CMK (cell line): ENCODE results near the gene PGP.

ENCODE experiments used
- DNase-seq: peaks from one replicate; pipeline ENCODE4 v3.0.0-alpha.2; 2010; ENCODE audit warnings: low read depth

PGP gene

DNA sequence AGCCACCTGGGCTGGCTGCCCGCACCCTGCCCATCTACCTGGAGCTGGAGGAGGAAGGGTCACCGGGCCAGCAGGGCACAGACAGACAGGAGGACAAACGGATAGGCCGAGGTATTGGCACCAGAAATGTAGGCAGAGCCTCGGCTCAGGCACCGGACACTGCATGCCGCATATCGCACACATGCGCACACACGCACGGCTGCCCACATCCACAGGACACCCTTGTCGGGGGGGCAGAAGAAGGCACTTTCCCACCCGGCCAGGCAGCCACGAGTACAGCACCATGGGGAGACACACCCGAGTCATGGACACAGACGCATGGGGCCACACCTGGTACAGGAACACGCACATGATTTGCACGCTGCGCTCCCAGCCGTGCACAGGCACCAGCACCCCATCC lies 32.7 kb downstream of the PGP start:
- no peak for DNase-seq

DNA sequence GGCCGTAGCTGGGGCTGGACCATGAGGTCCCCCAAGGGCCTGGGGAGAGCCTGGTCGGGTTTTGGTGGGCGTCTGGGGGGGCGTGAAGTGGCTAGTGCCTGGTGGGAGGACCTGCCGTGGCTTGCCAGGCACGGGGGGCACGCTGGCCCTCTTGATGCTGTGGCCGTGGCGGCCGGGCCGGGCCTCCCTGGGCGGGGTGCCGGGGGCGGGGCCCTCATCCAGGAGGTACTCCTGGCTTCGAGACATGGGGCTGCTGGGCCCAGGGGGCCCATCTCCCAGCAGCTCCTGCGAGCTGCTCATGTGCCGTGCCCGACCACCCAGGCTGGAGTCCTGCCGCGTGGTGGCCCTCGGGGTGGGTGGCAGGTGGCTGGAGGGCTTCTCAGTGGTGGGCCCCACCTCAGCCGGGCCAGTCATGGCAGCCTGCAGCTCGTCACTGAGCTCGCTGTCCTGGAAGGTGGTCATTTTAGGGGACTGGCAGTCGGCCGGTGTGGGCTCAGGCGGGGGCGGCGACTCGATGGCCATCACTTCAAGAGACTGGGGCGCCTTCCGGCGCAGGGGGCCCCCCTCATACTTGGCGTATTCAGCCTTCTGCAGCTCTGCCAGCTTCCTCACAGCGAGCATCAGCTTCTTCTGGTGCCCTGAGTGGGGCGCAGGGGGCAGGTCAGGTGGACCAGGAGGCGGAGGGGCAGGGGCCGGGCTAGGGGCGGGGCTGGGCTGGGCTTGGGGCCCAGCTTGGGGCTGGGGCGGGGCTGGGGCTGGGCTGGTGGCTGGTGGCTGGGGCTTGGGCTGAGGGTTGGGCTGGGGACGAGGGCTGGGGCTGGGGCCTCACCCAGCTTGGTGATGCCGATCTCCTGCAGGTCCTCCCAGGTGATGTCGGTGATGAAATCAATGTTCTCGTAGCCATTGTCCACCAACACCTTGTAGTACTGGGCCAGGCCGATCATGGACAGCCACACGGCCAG lies 33.4 kb downstream of the PGP start:
- DNase-seq, result no peak

DNA sequence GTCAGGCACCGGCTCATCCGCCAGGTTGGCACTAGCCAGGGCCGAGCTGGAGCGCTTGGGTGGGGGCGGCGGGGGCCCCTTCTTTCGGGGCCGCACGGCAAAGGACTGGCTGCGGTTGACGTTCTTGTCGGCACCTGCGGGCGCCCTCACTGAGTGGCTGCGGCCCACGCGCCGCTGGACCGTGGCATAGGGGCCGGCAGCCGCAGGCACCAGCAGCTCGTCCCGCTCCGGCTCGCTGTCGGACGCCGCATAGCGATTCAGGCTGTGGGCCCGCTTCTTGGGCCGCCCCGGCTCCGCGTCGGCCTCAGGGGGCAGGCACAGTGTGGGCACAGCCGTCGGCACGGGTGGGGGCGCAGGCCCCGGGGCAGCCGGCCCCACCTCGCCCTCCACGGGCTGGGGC lies 34.2 kb downstream of the PGP start:
- no peak for DNase-seq

DNA sequence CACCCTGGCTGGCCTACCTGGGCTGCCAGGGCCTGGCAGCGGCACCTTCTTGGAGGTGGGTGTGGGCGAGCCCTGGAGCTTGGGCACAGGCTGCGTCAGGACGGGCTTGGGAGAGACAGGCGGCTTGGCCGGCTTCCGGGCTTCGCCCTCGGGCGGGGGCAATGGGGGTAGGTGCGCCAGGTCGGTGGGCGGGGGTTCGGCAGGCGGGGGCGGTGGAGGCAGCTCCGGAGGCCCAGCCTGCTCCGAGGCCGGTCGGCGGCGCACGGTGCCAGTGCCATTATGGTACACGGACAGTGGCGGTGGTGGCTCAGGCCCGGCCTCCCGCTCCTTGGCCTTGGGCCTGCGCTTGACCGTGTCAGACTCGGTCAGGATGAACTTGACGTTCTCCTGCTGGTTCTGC lies 35.1 kb downstream of the PGP start:
- no peak for DNase-seq

DNA sequence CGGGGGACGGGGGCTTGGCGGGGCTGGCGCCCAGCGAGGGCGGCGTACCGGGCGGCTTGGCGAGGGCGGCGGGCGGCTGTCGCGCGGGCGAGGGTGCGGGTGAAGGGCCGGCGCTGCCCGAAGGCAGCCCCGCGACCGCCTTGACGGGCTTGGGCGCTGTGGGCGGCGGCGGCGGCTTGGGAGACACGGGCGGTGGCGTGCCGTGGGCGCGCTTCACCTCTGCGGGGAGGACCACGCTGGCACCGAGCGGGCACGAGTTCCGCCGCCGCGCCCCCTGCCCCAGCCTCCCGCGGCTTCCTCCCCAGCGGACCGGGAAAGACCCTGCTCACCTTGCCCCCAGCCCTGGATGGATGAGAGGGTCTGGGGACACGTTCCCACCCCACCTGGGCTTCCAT lies 35.5 kb downstream of the PGP start:
- DNase-seq, result no peak

DNA sequence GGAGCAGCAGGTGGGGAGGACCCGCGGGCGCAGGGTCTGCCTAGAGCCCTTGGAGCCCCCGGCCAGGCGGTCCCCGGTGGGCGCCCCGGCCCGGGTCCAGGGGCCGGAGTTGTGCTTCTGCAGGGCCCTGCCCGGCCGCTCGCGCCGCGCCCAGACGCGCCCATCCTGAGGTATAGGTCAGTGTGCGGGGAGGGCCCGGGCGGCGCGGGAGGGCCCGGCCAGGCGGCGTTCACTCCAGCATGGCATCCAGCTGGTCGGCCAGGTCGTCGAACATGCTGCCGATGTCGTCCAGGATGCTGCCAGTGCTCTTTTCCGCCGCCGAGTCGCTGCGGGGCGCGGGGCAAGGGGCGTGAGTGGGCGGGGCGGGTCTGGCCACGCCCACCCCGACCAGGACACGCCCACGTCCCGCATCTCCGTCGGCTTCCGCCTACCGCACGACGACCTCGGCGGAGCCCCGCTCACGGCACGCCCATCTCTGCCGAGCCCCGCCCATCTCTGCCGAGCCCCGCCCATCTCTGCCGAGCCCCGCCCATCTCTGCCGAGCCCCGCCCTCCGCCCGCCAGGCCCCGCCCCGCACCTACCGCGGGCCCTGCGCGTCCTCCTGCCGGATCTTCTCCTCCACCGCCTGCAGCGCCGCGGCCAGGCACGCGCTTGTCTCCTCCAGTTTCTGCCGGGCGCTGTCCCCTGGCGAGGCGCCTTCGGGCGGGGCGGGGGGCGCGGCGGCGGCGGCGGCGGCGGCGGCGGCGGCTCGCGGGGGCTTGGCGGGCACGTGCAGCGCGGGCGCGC lies 36.1 kb downstream of the PGP start:
- no peak for DNase-seq

DNA sequence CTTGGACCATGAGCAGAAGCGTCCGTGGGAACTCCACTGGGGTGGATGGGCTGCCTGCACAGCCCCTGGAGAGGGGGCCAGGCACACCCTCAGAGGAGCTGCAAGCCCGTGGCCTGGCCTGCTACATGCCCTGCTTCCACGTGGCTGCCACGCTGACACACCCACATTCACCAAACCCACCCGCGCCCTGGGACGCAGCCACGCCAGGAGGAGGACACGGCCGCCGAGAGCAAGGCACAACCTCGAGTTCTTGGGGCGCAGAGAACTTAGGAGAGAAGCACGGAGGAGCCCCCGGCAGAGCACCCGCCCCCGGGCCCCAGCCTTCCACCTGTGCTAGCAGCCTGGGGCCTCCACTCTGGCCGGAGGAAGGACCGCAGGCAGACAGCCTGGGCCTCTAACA lies 37.1 kb downstream of the PGP start:
- no peak for DNase-seq

DNA sequence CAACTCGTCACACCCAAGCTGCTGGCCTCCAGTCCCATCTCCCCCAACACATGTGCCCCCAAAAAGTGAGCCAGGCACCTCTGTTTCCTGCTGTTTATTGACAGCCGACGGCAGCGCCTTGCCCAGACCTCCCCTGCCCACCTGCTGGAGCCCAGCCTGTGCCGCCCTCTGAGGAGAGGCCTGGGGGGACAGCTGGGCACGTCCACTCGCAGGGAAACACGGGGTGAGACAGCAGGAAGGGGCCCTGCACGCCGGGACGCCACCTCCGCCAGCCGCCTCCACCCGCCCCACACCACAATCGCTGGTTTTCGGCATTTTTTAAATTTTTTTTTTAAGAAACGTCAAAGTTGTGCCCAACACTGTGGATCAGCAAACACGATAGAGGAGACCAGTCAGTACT lies 37.5 kb downstream of the PGP start:
- DNase-seq, result no peak

DNA sequence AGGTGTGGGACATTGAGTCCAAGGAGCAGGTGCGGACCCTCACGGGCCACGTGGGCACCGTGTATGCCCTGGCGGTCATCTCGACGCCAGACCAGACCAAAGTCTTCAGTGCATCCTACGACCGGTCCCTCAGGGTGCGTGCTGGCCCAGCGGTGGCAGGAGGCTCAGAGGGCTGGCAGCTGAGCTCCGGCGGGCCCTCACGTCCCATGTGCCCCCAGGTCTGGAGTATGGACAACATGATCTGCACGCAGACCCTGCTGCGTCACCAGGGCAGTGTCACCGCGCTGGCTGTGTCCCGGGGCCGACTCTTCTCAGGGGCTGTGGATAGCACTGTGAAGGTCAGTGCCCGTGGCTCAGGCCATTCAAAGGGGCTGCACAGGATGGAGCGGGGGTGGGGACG lies 38.6 kb downstream of the PGP start:
- no peak for DNase-seq

DNA sequence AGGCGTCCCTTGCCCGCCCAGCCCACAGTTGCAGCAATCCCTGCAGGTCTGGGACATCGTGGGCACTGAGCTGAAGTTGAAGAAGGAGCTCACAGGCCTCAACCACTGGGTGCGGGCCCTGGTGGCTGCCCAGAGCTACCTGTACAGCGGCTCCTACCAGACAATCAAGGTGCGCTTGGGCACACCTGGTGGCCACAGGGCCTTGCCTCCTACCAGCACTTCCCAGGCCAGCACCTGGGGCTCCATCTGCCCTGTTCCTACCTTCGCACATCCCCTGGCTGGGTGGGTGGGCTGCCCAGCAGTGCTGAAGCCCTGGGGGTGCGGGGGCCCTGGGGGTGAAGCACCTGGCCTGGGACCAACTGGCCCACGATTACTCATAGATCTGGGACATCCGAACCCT lies 39.2 kb downstream of the PGP start:
- DNase-seq, result no peak

DNA sequence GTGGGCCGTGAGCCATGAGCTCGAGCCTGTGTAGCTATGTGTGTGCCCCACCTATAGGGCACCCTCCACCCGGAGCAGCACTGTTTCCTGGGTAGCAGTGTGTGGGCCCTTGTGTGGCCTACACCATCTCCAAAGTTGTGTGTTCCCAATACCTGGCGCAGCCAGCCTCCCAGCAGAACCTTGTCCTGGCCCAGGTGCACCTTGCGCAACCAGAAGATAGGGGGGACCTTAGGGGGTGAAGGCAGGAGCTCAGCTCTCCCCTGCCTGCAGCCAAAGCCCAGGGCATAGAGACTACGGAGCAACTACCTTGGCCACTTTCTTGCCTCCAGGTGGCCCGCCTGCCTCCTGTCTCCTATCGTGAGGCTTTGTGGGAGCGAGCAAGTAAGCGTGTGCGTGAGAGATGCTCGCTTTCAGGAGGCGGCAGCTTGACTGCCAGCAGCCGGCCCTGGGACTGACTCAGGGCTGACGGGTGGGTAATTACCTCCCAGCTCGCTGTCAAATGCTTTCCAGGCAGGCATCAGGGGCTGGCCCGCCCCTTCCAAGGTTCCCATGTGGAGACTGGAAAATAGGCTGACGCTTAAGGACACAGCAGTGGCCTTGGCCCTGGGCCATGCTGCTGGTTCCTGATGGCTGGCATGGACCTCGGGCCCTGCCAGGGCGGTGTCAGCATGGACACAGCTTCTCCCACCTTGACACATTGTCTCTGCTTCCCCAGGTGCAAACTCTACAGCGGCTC lies 40.1 kb downstream of the PGP start:
- no peak for DNase-seq

DNA sequence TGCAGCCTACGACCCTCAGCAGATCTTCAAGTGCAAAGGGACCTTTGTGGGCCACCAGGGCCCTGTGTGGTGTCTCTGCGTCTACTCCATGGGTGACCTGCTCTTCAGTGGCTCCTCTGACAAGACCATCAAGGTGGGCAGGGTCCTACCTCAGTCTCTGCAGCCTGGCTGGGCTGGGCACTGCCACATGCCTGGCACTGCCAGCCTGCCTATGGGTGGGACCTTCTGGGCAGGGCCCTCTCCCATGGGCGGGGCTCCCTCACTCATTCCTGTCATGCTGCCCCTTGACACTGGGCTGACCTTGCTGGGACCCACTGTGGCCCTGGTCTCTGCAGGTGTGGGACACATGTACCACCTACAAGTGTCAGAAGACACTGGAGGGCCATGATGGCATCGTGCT lies 40.7 kb downstream of the PGP start:
- no peak for DNase-seq

DNA sequence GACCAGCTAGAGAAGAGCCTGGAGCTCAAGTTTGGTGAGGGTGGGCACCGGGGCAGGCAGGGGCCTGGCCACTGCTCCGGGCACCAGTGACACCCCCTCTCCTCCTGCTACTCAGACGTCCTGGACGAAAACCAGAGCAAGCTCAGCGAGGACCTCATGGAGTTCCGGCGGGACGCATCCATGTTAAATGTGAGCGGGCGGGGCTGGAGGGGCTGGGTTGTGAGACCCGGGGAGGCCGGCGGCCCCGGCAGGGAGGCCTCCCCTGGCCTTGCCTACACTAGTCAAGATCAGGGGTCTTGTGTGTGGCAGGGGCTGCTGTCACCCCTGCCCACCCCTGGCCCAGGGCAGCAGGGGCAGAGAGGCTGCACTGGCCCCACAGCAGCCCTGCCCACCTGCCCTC lies 41.3 kb downstream of the PGP start:
- DNase-seq, result no peak

DNA sequence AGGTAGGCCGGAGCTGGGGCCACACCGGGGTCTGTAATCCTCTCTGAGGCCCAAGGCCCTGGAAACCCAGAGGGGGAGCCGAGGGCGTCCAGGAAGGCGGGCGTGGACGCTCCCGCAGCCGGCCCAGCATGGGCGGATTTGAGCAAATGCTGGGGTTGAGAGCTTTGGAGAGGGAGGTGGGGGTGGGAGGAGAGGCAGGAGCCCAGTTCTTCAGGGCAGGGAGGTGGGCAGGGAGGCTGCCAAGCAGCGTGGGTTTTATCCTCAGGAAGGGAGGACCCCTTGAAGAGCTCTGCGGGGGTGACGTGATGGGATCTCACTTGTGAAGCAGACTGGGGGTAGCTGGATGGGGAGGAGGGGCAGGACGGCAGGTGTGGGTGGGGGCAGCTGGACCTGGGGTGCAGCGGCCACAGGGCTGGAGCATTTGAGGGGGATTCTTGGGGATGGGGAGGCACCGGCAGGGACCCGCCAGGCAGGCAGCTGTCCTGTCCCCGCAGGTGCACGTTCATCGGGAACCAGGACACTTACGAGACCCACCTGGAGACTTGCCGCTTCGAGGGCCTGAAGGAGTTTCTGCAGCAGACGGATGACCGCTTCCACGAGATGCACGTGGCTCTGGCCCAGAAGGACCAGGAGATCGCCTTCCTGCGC lies 41.8 kb downstream of the PGP start:
- DNase-seq, result no peak

DNA sequence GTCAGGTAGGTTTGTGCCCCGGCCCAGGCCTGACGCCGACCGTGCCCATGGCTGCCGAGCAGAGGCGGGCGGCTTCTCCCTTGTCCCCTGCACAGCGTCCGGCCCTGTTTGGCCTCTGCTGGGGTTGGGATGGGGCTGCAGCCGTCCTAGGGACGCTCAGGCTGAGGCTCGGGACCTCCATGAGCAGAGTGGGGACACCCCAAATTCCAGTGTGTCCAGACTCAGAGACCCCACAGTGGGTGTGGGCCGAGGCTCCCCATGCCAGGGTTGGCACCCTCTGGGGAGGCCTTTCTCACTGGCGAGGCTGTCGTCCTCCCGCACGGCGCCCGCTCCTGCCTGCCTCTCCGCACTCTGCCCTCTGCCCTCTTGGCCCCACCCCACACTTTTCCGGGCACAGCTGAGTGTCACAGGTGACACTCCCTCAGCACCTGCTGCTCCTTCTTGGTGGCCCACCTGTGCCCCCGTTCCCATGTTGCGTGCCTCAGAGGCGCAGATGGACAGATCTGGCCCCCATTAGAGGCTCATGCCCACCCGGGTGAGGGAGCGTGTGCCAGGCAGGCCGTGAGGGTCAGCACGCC lies 43.0 kb downstream of the PGP start:
- DNase-seq, result no peak

DNA sequence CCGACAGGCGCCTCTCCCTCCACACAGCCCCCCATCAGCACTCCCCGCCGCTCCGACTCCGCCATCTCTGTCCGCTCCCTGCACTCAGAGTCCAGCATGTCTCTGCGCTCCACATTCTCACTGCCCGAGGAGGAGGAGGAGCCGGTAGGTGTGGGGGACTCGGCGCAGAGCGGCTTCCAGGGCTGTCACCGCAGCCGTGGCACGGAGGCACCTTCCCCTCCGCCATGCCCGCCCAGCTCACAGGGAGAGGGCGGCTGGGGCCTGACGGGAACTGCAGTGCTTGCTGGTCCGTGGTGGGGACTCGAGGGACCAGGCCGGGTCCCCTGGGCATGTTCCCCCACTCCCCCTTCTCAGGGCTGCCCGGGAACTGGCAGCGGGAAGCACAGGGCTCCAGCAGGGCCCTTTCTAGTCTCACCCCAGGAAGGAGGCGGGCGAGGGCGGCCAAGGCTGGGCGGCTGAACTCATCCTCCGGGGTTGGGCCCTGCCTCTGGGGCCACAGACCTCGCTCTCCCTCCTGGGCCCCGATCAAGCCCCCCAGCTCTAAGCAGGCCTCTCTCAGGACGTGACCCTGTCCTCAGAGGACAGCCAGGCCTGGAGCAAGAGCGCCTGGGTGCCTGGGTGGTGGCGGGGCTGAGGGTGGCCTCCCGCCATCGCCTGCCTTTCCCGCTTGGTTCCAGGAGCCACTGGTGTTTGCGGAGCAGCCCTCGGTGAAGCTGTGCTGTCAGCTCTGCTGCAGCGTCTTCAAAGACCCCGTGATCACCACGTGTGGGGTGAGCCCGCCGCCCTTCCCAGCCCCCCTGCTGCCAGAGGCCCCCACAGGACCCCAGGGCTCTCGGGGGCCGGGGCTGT lies 43.8 kb downstream of the PGP start:
- no peak for DNase-seq

DNA sequence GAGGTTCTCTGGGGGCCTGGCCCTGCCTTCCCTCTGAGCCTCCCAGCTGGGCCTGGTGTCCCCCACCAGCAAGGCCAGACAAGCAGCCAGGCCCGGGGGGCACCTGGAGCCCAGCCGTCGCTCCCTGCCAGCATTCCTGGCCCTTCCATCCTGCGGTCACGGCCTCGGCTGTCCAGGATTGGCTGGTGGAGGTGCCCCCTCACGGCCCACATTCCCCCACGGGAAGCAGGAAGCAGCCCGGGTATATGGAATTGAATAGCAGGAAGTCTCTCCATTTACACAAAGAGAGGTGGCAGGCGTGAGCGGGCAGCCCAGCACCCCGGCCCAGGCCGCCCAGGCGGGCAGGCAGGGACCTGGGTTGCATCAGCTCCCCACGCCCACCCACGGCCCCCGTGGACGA lies 44.6 kb downstream of the PGP start:
- DNase-seq, result no peak

DNA sequence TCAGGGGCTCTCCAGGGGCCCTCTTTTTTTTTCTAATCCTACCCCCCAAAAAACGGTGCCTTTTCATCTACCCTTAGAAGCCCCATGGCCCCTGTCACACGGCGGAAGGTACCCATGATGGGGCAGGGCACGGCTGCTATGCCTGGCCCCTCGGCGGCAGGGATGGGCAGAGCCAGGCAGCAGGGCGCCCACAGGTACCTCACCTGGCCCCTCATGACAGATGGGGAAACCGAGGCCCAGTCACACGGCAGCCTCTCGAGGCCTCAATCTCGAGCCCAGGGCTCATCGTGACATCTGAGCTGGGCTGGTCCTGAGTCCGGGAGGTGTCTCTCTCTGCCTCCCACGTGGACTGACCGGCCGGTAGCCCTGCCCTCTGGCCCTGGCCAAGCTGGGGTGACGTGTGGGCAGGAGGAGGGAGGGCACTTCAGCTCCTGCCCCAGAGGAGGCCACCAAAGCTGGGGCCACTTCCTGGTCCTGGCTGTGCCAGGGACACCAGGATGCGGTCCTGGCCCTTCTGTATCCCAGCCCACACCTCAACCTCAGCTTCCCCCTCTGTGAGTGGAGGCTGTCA lies 47.5 kb downstream of the PGP start:
- DNase-seq, result no peak

DNA sequence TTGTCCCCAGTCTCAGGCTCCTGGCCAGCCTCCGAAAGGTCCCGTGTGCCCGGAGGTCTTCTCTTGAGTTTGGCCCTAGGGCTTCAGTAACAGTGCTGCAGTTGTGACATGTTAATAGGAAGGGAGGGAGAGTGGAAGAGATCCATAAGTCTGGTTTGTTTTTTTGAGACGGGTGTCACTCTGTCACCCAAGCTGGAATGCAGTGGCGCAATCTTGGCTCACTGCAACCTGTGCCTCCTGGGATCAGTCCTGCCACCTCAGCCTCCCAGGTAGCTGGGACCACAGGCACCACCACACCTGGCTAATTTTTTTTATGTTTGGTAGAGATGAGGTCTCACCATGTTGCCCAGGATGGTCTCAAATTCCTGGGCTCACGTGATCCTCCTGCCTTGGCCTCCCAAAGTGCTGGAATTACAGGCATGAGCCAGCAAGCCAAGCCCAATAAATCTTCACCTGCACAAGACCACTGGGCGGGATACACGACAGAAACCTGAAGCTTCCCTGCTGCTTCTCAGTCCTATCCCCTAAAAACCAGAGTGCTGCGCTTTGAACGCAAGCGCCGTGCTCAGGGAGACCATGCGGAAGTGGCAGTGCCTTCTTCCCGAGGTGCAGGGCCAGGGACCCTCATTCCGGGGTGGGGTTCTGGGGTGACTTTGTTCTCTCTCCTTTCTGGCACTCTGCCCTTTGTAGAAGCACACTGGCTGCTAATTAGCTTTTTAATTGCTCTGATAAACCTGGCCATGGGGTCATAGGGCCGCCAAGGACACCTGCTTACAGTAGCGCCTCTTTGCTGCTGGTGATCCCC lies 48.2 kb downstream of the PGP start:
- DNase-seq, result no peak

DNA sequence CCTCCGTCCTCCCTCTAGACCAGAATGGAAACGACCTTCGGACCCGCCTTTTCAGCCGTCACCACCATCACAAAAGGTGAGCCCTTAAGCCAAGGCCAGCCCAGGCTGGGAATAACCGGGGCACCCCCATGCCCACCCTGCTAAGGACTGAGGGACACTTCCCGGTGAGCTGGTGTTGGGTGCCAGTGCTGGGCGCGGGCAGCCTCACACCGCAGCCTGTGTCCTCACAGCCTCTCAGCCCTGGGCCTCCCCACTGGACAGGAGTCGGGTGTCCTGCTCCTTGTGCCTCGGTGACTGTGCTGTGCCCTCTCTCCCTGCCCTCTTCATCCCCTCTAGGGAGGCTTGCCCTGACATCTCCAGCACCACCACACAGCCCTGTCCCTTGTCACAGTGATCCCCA lies 48.8 kb downstream of the PGP start:
- no peak for DNase-seq
